PC-9 (cell line): ENCODE data around the gene GABRB1. TPM values are rescaled to one million over a fixed set of nuclear protein-coding genes. Genes with fewer than 3 reads are reported as not detected.

Source experiments
- BruUV-seq: library from RNA; stranded (reverse); fragments of 400-500 nt; replicated peaks from 2 replicates; lab custom pipeline; 2021; lab: Mats Ljungman, UMichigan
- CTCF ChIA-PET: fragments of 300-600 bp; sonication (Branson Sonifier 250); formaldehyde crosslinking; loops from one replicate; lab custom pipeline; 2022; ENCODE audit warnings: antibody characterized with exemption; lab: Charles Lee
- POLR2A ChIA-PET: fragments of 300-600 bp; sonication (Branson Sonifier 250); formaldehyde crosslinking; loops from one replicate; lab custom pipeline; 2022; ENCODE audit warnings: antibody characterized with exemption; ENCODE audit not compliant: unreplicated experiment; lab: Charles Lee
- DNase-seq, 2 experiments: peaks; one replicate each; pipeline versions ENCODE4 v3.0.0 to v3.0.0-alpha.2; 2015 to 2022; ENCODE audit warnings: mixed read lengths in 1 of 2
- H2AFZ ChIP-seq: fragments of 200-600 bp; sonication (generic); 2 replicates; pipeline ENCODE4 v1.8.1; 2017; ENCODE audit warnings: antibody characterized with exemption
- H3F3A ChIP-seq: fragments of 200-600 bp; sonication (generic); 2 replicates; pipeline ENCODE4 v1.8.1; 2017; ENCODE audit warnings: antibody characterized with exemption, mild to moderate bottlenecking, low read depth; ENCODE audit not compliant: insufficient read depth
- H3K27ac ChIP-seq: fragments of 200-600 bp; sonication (generic); 2 replicates; pipeline ENCODE4 v1.6.1; 2016; ENCODE audit warnings: mixed run types
- H3K27me3 ChIP-seq: fragments of 200-600 bp; sonication (generic); 2 replicates; pipeline ENCODE4 v1.6.1; 2016; ENCODE audit warnings: low read depth, mixed run types; ENCODE audit not compliant: insufficient read depth
- H3K36me3 ChIP-seq: fragments of 200-600 bp; sonication (generic); 2 replicates; pipeline ENCODE4 v1.6.1; 2016; ENCODE audit warnings: low read depth, mixed run types
- H3K4me1 ChIP-seq: fragments of 200-600 bp; sonication (generic); replicated peaks from 2 replicates; pipeline ENCODE4 v1.6.1; 2016; ENCODE audit warnings: mixed run types; ENCODE audit not compliant: insufficient read depth
- H3K4me2 ChIP-seq: fragments of 200-600 bp; sonication (generic); 2 replicates; pipeline ENCODE4 v1.6.1; 2017; ENCODE audit warnings: mixed run types
- H3K4me3 ChIP-seq: fragments of 200-600 bp; sonication (generic); 2 replicates; pipeline ENCODE4 v1.6.1; 2016; ENCODE audit warnings: mixed run types
- H3K79me2 ChIP-seq: fragments of 200-600 bp; sonication (generic); 2 replicates; pipeline ENCODE4 v1.6.1; 2017; ENCODE audit warnings: low read depth, mixed run types
- H3K9me2 ChIP-seq: fragments of 200-600 bp; sonication (generic); 2 replicates; pipeline ENCODE4 v1.8.1; 2017; ENCODE audit warnings: mild to moderate bottlenecking; ENCODE audit not compliant: insufficient read depth
- H3K9me3 ChIP-seq: fragments of 200-600 bp; sonication (generic); 2 replicates; pipeline ENCODE4 v1.8.1; 2016; ENCODE audit warnings: low read depth; ENCODE audit not compliant: insufficient read depth
- H4K20me1 ChIP-seq: fragments of 200-600 bp; sonication (generic); 2 replicates; pipeline ENCODE4 v1.8.1; 2017; ENCODE audit not compliant: insufficient read depth
- CTCF ChIP-seq: fragments of 200-600 bp; sonication (generic); conservative IDR thresholded peaks from 2 replicates; pipeline ENCODE4 v1.6.1; 2017; ENCODE audit warnings: mixed run types, antibody characterized with exemption, mild to moderate bottlenecking, moderate library complexity
- EZH2 ChIP-seq: fragments of 200-600 bp; sonication (generic); IDR thresholded peaks from 2 replicates; pipeline ENCODE4 v1.8.0; 2017; ENCODE audit warnings: antibody characterized with exemption, low read depth
- intact Hi-C: fragments of 100-400 bp; cut with micrococcal nuclease; formaldehyde crosslinking; loops from one replicate; pipeline ENCODE4 v1.10.0; 2022; ENCODE audit not compliant: unreplicated experiment
- total RNA-seq: library from RNA; stranded (reverse); gene quantifications from 2 replicates; pipeline ENCODE4 v1.2.3, GENCODE V29; 2021

Gene GABRB1
- total RNA-seq, 1 experiment from 2014 or later = not detected

DNA sequence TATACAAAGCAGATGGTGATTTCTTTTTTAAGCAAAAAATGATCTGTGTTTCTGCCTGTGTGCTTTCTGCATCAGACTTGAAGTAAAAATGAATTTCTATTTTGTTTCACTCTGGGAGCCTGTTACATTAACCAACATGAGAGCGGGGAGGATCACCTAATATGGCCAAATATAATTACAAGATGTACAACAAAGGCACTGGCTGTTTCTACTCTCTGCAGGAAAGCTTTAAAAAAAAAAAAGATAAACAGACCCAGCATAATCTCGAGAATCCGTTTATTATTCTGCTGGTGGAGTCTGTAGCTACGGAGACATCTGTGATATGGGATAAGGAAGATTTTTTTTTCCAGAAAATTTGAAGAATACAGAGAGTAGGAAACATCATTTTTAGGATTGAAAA lies 328.5 kb downstream of the GABRB1 start:
- Histone ChIP-seq H2AFZ (no peak overlapping the region), H3K79me2 (no peaks in the 10 kb centered on the region), H3K36me3 (no peaks in the 10 kb centered on the region), H3F3A (no peaks in the 10 kb centered on the region), H4K20me1 (no peaks in the 10 kb centered on the region), H3K4me3 (no peak overlapping the region), H3K27ac (no peak overlapping the region), H3K9me2 (no peaks in the 10 kb centered on the region), H3K4me1 (no peaks in the 10 kb centered on the region), H3K4me2 (no peak overlapping the region), H3K9me3 (no peaks in the 10 kb centered on the region), H3K27me3 (peaks cover 12% of the 10 kb centered on the region)
- ChIA-PET CTCF (no interaction called here), POLR2A (no interaction called here)
- TF ChIP-seq CTCF = no peak
- no peak for TF ChIP-seq EZH2
- intact Hi-C loops = no loop called here
- BruUV-seq = no TSS peak
- no peak for DNase-seq

DNA sequence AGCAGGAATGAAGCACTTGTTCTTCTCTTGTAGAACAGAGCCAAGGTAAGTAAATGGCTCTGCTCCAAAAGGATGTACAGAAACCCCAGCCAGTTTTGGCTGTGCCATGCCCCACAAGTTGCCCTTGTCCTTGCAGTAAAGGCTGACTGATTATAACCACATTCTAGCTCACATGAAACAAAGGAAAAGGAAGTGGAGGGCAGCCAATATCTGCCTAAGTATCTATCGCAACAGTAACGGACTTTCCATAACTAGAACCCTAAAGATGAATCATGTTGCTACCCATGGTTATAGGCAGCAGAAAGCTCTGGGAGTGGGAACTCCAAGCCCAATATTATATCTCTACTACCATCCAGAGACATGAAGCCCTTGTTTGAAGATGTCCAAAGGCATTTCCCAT lies 336.4 kb downstream of the GABRB1 start:
- CTCF ChIA-PET = no interaction called here
- H3F3A ChIP-seq = no peaks in the 10 kb centered on the region
- no peak overlapping the region for H3K27ac ChIP-seq
- no peak overlapping the region for H3K4me3 ChIP-seq
- POLR2A ChIA-PET = no interaction called here
- no peak for TF ChIP-seq CTCF
- TF ChIP-seq EZH2 = no peak
- no peaks in the 10 kb centered on the region for H3K79me2 ChIP-seq
- no peaks in the 10 kb centered on the region for H3K36me3 ChIP-seq
- H3K9me2 ChIP-seq = no peaks in the 10 kb centered on the region
- BruUV-seq = no TSS peak
- no peak for DNase-seq
- no peak overlapping the region for H3K4me2 ChIP-seq
- no peak overlapping the region for H2AFZ ChIP-seq
- peaks cover 12% of the 10 kb centered on the region for H3K27me3 ChIP-seq
- H4K20me1 ChIP-seq = no peaks in the 10 kb centered on the region
- intact Hi-C loops = no loop called here
- no peaks in the 10 kb centered on the region for H3K9me3 ChIP-seq
- H3K4me1 ChIP-seq = no peaks in the 10 kb centered on the region

DNA sequence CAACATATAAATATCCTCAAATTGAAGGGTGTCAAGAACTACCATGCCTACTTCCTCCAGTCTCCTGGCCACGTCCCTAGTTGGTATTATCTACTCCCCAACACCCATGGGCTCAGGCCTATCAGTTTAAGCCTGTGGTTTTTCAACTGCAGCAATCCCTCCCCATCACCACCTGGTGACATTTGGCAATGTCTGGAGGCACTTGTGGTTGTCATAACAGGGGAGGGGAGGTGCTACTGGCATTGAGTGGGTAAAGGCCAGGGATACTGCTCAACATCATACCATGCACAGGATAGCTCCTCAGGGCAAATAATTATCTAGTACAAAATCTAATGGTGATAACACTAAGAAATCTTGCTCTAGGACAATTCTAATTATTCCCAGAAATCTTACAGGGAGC lies 336.8 kb downstream of the GABRB1 start:
- H3K4me1 ChIP-seq = no peaks in the 10 kb centered on the region
- H4K20me1 ChIP-seq = no peaks in the 10 kb centered on the region
- H3F3A ChIP-seq = no peaks in the 10 kb centered on the region
- no peak for TF ChIP-seq EZH2
- no peak overlapping the region for H3K4me3 ChIP-seq
- intact Hi-C loops = no loop called here
- no peaks in the 10 kb centered on the region for H3K9me2 ChIP-seq
- H3K36me3 ChIP-seq = no peaks in the 10 kb centered on the region
- H2AFZ ChIP-seq = no peak overlapping the region
- H3K27ac ChIP-seq = no peak overlapping the region
- ChIA-PET POLR2A (no interaction called here), CTCF (no interaction called here)
- H3K4me2 ChIP-seq = no peak overlapping the region
- no peaks in the 10 kb centered on the region for H3K79me2 ChIP-seq
- H3K9me3 ChIP-seq = no peaks in the 10 kb centered on the region
- peaks cover 12% of the 10 kb centered on the region for H3K27me3 ChIP-seq
- no peak for DNase-seq
- BruUV-seq = no TSS peak

- Histone ChIP-seq H3K27me3 (no peaks in the 10 kb centered on the region; the same call in 1 of the 2 replicates), H3K4me2 (no peak overlapping the region), H3K79me2 (no peaks in the 10 kb centered on the region), H3K27ac (no peak overlapping the region), H3K9me2 (no peaks in the 10 kb centered on the region), H3K36me3 (no peaks in the 10 kb centered on the region), H3F3A (no peaks in the 10 kb centered on the region), H3K4me3 (no peak overlapping the region), H3K9me3 (no peaks in the 10 kb centered on the region), H2AFZ (no peak overlapping the region), H4K20me1 (no peaks in the 10 kb centered on the region), H3K4me1 (no peaks in the 10 kb centered on the region)
- intact Hi-C loops = no loop called here
- BruUV-seq = no TSS peak
- ChIA-PET CTCF (no interaction called here), POLR2A (no interaction called here)
- TF ChIP-seq EZH2 (no peak), CTCF (no peak)
- DNase-seq = no peak
These were observed 341.2 kb downstream of the GABRB1 start for GRCh38 chr4:47372561-47372960.
